ENCODE measurements around the gene SCN4B.

GRCh38 chr11:118167906-118168305 lies 15.3 kb upstream of the SCN4B start:
- TF ChIP-seq POLR2A (IDR thresholded peaks at IDR 0.05; ENCODE audit: low read depth, low read length) (no peak), USF2 (IDR thresholded peaks at IDR 0.05; ENCODE audit: low read depth, low read length) (no peak), RFX5 (IDR thresholded peaks at IDR 0.05; ENCODE audit: low read depth, low read length) (no peak), MAFK (IDR thresholded peaks at IDR 0.05; ENCODE audit: low read depth, low read length) (no peak), SMC3 (IDR thresholded peaks at IDR 0.05; ENCODE audit: low read depth, low read length) (no peak), RAD21 (IDR thresholded peaks at IDR 0.05; ENCODE audit: low read length) (no peak), CEBPB (IDR thresholded peaks at IDR 0.05; ENCODE audit: low read depth, low read length) (no peak)
- TF ChIP-seq, protein P1, sequence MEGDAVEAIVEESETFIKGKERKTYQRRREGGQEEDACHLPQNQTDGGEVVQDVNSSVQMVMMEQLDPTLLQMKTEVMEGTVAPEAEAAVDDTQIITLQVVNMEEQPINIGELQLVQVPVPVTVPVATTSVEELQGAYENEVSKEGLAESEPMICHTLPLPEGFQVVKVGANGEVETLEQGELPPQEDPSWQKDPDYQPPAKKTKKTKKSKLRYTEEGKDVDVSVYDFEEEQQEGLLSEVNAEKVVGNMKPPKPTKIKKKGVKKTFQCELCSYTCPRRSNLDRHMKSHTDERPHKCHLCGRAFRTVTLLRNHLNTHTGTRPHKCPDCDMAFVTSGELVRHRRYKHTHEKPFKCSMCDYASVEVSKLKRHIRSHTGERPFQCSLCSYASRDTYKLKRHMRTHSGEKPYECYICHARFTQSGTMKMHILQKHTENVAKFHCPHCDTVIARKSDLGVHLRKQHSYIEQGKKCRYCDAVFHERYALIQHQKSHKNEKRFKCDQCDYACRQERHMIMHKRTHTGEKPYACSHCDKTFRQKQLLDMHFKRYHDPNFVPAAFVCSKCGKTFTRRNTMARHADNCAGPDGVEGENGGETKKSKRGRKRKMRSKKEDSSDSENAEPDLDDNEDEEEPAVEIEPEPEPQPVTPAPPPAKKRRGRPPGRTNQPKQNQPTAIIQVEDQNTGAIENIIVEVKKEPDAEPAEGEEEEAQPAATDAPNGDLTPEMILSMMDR (conservative IDR thresholded peaks at IDR 0.05; ENCODE audit: low read depth, low read length) = no peak
